PC-3 (cell line): ENCODE data around the gene ZNF138.

Experiments
- CTCF ChIP-seq: fragments of 300-600 bp; sonication (generic); conservative IDR thresholded peaks from 2 replicates; pipeline ENCODE4 v1.5.1; 2017; ENCODE audit warnings: antibody characterized with exemption, low read depth, mild to moderate bottlenecking, low read length
- EZH2 ChIP-seq: fragments of 300-600 bp; sonication (generic); IDR thresholded peaks from one replicate; pipeline ENCODE4 v1.6.1; 2017; ENCODE audit warnings: antibody characterized with exemption, mild to moderate bottlenecking, low read length; ENCODE audit not compliant: unreplicated experiment

- TF ChIP-seq CTCF (no peak), EZH2 (no peak)
These were observed 75.0 kb downstream of the ZNF138 start for GRCh38 chr7:64869121-64869725.
